Large intestine (tissue), 3 donors: Measurements from ENCODE around the gene PHKA2. TPM values are rescaled to one million over a fixed set of nuclear protein-coding genes. Genes with fewer than 3 reads are reported as not detected.
"Not testable (repeated sequence)": the region's sequence is repeated elsewhere in the genome, so short reads cannot be mapped to it uniquely, and the experiment has no call there.

Experiments used
- DNase-seq, 2 donors: peaks; one replicate each; pipeline versions ENCODE4 v3.0.0 to v3.0.0-alpha.2; 2013
- H3K27ac ChIP-seq: one replicate; pipeline ENCODE4 v1.5.1; 2013; ENCODE audit warnings: low read length
- H3K27me3 ChIP-seq: 2 replicates; pipeline ENCODE4 v1.6.1; 2013; ENCODE audit warnings: low read length; ENCODE audit not compliant: control insufficient read depth, insufficient read depth
- H3K36me3 ChIP-seq: 2 replicates; pipeline ENCODE4 v1.6.1; 2013; ENCODE audit warnings: low read length; ENCODE audit not compliant: control insufficient read depth, insufficient read depth
- H3K4me1 ChIP-seq: one replicate; pipeline ENCODE4 v1.6.1; 2013; ENCODE audit warnings: low read length; ENCODE audit not compliant: control insufficient read depth, insufficient read depth
- H3K4me3 ChIP-seq: one replicate; pipeline ENCODE4 v1.5.1; 2013; ENCODE audit warnings: low read length
- H3K9me3 ChIP-seq: one replicate; pipeline ENCODE4 v1.6.1; 2013; ENCODE audit warnings: mild to moderate bottlenecking, low read depth, low read length, moderate library complexity; ENCODE audit not compliant: control insufficient read depth
- WGBS: methylation state at CpG from one replicate; pipeline ENCODE4 v1.1.5; 2013; ENCODE audit warnings: low lambda C conversion rate; ENCODE audit not compliant: insufficient coverage; 5-methylcytosine and 5-hydroxymethylcytosine counted together
- polyA plus RNA-seq: library from polyadenylated mRNA; unstranded; fragments of 120-200 nt; gene quantifications from one replicate; pipeline ENCODE4 v1.2.1, GENCODE V29; 2013

Gene PHKA2
- polyA plus RNA-seq, 1 donor = 65.0 TPM

DNA sequence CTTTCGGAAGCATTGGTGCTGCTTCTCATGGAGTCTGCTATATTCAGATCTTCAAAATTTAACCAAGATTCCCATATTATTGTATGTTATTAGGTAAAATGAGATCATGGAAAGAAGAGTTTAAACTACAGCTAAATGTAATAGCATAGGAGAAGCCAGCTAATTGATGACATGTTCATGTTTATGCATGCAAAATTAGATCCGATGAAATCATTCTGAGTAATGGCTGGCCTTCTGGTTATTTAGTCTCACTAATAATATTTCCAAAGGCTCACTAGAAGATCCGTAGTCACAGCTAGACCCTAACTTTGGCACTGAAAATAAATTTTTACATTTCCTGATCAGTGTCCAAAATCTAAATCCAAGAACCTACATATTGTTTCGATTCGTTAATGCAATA is 19.8 kb upstream of the PHKA2 start:
- no peaks in the 10 kb centered on the region for H3K9me3 ChIP-seq
- WGBS = 100% methylated on average over 1 of the region's 5 CpGs
- no peak overlapping the region for H3K27ac ChIP-seq
- DNase-seq = no peak
- H3K27me3 ChIP-seq = no peaks in the 10 kb centered on the region
- H3K4me3 ChIP-seq = no peak overlapping the region
- H3K36me3 ChIP-seq = no peaks in the 10 kb centered on the region
- H3K4me1 ChIP-seq = no peaks in the 10 kb centered on the region

DNA sequence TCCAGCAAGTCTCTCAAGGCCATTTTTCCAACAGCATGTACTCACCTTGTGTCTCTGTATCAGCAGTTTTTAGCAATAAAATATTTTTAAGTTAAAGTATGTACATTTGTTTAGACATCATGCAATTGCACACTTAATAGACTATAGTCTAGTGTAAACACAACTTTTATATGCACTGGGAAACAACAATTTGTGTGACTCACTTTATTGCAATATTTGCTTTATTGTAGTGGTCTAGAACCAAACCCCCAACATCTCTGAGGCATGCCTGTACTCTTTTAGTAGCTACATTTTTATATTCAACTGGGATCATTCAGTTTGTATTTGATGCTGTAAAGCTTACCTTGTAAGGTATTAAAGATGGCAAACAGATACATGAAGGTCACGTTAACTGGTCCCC is 14.7 kb upstream of the PHKA2 start:
- WGBS = no CpG with 5 or more reads among the region's 1 CpG
- H3K9me3 ChIP-seq = no peaks in the 10 kb centered on the region

DNA sequence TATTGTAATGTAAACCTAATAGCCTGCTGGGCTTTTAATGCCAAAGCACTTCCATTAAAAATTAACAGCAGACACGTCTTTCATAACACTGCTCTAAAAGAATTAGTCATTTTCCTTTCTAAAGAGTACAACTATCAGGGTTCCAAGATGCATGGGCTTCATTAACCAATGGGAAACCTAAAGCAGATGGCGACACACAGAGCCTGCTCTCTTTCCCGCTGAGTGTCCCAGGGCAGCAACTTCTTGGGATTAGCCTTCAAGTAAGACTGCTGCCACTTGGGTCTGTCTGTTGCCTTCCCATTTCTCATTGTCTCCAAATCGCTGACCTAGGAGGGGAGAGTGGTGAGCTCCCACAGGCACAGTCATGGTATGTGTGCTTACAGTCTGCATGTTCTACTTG is 14.0 kb upstream of the PHKA2 start:
- no peaks in the 10 kb centered on the region for H3K9me3 ChIP-seq
- no peaks in the 10 kb centered on the region for H3K36me3 ChIP-seq
- H3K4me3 ChIP-seq = no peak overlapping the region
- no CpG with 5 or more reads among the region's 4 CpGs for WGBS
- DNase-seq = no peak
- no peaks in the 10 kb centered on the region for H3K27me3 ChIP-seq
- H3K27ac ChIP-seq = no peak overlapping the region
- no peaks in the 10 kb centered on the region for H3K4me1 ChIP-seq

More for the DNA sequence above, 14.7 kb upstream of the PHKA2 start:
- no peak overlapping the region for H3K27ac ChIP-seq
- H3K4me1 ChIP-seq = no peaks in the 10 kb centered on the region
- H3K4me3 ChIP-seq = no peak overlapping the region
- H3K27me3 ChIP-seq = no peaks in the 10 kb centered on the region
- H3K36me3 ChIP-seq = no peaks in the 10 kb centered on the region
- DNase-seq = no peak

DNA sequence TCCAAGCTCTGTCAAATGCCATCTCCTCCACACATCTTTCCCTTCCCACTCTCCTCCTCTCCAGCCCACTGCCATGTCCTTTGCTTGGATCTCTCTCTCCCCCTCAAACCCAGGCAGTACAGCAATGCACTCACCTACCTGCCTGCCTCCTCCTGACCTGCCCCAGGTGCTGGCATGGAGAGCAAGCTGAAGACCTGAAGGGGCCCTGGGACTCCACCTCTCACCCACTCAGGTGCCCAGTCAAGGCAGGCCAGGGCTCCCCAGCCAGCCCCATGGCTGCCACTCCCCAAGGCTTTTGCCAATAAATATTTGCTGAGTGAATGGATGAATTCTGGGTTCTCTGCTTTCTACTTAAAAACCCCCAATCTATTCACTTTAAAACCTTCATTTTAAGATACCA is 12.6 kb upstream of the PHKA2 start:
- Histone ChIP-seq H3K27ac (no peak overlapping the region), H3K4me3 (no peak overlapping the region), H3K27me3 (no peaks in the 10 kb centered on the region), H3K36me3 (no peaks in the 10 kb centered on the region), H3K9me3 (no peaks in the 10 kb centered on the region), H3K4me1 (no peaks in the 10 kb centered on the region)
- DNase-seq = no peak

DNA sequence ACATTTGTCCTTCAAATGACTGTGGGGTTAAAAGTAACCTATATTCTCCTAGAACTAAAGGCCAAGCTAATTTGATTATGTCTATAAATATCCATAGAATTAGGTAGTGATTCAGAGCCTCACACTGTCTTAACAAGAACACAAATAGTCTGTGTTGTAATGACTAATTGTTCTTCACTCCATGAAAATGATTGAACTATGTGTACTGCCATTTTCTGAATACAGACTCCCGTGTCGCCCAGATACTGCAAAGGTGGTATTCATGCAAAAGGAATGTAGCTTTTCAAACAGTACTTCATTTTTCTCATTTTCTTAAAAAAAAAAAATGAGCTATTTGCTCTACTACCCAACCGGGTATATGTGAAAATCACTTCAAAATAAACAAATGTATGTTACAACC is 11.3 kb upstream of the PHKA2 start:
- no peak for DNase-seq
- no peaks in the 10 kb centered on the region for H3K36me3 ChIP-seq
- no peaks in the 10 kb centered on the region for H3K4me1 ChIP-seq
- H3K9me3 ChIP-seq = no peaks in the 10 kb centered on the region
- H3K27me3 ChIP-seq = no peaks in the 10 kb centered on the region
- no peak overlapping the region for H3K4me3 ChIP-seq
- no peak overlapping the region for H3K27ac ChIP-seq
- WGBS = no CpG with 5 or more reads among the region's 3 CpGs

DNA sequence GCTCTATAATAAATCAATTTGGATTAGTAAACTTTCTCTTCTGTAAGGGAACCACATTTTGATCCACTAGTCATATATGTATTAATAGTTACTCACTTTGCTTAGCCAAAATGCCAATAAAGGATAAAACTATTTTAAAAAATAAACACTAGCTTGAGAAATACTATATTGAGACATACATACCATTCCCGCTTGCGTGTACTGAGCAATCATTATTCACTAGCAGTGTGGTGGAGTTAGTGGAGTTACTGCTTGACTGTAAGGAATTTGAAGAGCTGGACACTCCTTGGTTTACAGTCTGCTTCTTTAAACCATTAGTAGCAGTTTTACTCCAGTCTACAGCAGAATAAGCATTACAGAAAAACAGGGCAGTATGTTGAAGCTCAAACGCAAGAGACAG is 10.8 kb upstream of the PHKA2 start:
- H3K27ac ChIP-seq = no peak overlapping the region
- 80% methylated on average over 1 of the region's 3 CpGs for WGBS
- H3K27me3 ChIP-seq = no peaks in the 10 kb centered on the region
- DNase-seq = no peak
- H3K4me1 ChIP-seq = no peaks in the 10 kb centered on the region
- no peaks in the 10 kb centered on the region for H3K36me3 ChIP-seq
- no peaks in the 10 kb centered on the region for H3K9me3 ChIP-seq
- no peak overlapping the region for H3K4me3 ChIP-seq

DNA sequence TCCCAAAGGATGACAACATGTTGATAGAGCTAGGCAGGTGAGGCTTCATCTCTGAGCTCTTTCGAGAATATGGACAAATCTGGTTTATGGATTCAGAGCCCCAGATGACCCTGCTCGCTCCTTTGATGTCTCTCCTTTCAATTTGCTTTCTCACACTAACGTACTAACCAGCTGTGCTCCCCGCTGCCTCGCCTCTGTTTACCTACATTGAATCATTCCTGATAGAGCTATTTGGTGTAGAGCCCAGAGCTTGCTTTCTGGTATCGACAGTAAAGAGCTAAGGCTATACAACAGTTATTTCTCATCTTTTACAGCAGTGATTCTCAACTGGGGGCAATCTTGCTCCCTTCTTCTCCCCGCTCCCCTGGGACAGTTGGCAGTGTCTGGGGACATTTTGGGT is 8.9 kb upstream of the PHKA2 start:
- Histone ChIP-seq H3K27me3 (no peaks in the 10 kb centered on the region), H3K4me1 (no peaks in the 10 kb centered on the region), H3K36me3 (no peaks in the 10 kb centered on the region), H3K4me3 (no peak overlapping the region), H3K9me3 (no peaks in the 10 kb centered on the region), H3K27ac (no peak overlapping the region)
- DNase-seq = peak in 1 of 2 donors; percentile 27
- WGBS = no CpG with 5 or more reads among the region's 7 CpGs

DNA sequence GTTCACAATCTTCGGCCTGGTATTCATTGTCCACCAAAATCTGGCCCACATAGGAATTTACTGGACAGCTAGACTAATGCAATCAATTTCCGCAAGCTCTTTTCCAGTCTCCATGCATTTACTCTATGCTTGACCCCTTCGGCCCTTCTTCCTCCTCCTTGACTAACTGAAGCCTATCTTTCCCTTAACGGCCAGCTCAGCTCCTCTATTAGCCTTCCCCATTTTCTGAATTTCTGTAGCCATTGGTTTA is 1.2 kb upstream of the PHKA2 start:
- DNase-seq = no peak
- WGBS = 0% methylated on average over 1 of the region's 4 CpGs
- peak overlapping the region; percentile 92 for H3K27ac ChIP-seq
- H3K4me3 ChIP-seq = peak overlapping the region; percentile 86
- H3K36me3 ChIP-seq = no peaks in the 10 kb centered on the region
- no peaks in the 10 kb centered on the region for H3K27me3 ChIP-seq
- H3K9me3 ChIP-seq = no peaks in the 10 kb centered on the region
- H3K4me1 ChIP-seq = peaks cover 7% of the 10 kb centered on the region

DNA sequence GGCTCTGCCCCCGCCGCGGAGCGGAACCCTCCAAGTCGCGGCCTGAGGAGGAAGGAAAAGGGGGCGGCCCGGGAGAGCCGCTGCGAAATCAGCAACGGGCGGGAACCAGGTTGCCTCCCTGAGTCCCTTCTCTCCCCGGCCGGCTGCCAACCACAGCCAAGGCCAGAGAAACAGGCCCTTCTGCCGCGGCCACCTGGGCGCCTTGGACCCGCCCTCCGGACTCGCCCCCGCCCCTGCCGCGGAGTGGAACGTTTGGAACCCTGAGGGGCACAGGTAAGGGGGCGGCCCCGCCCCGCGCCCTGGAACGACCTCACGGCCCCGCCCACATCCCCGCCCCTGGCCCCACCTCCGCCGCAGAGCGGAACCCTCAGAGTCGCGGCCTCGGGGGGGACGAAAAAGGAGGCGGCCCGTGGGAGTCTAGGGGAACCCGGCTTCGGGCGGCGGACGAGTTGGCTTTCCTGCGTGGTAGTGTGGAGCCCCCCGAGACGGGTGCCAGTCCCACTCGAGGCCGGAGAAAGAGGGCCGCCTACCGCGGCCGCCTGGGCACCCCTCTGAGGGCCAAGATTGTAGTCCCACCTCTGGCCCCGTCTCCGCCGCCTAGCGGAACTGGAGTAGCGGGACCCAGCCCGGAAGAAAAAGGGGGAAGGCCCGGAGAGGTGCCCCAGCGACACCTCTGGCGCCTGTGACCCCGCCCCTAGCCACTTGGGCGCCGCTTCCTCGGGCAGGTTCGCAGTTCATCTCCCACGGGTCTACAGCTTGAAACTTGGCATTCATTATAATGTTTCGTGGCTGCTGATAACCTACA is 669 bp upstream of the PHKA2 start:
- no CpG with 5 or more reads among the region's 71 CpGs for WGBS
- peak; percentile 70 to 87 for DNase-seq

DNA sequence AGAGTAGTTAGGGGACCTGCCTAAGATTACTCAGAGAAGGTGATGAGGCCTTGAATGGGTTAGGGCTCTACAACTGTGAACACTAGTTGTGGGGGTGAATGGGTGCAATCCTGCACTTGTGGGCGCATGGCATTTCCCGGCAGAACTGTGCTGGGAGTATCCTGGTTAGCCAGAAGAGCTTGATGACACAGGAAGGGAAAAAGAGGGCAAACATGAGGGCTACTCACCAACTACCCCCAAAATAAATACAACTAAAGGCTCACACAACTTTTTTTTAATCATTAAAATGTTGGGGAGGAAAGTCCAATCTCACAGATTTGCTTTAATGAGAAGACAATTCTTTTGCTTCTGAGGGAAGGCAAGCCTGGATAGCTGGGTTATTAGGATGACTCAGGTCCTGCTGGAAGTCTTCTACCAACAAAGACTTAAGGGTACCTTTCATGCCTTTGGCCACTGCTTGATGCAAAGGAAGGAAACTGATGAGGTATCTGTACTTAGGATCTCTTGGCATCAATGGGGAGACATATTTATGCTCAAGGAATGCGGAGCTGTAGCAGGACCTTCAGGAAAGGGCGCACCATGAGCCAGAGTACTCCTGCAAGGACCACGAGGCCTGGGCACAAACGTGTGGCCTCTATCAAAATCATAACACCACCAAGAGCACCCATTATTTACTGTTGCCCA is 2.6 kb downstream of the PHKA2 start:
- Histone ChIP-seq H3K9me3 (no peaks in the 10 kb centered on the region), H3K36me3 (no peaks in the 10 kb centered on the region), H3K4me3 (no peak overlapping the region), H3K4me1 (peaks cover 7% of the 10 kb centered on the region), H3K27me3 (no peaks in the 10 kb centered on the region), H3K27ac (peak overlapping the region; percentile 28)
- peak in 1 of 2 donors; percentile 11 for DNase-seq
- no CpG with 5 or more reads among the region's 6 CpGs for WGBS

More for the DNA sequence above, 669 bp upstream of the PHKA2 start:
- Histone ChIP-seq H3K36me3 (no peaks in the 10 kb centered on the region), H3K4me1 (peaks cover 7% of the 10 kb centered on the region), H3K27ac (peak overlapping the region; percentile 92), H3K27me3 (no peaks in the 10 kb centered on the region), H3K4me3 (peak overlapping the region; percentile 86), H3K9me3 (no peaks in the 10 kb centered on the region)

DNA sequence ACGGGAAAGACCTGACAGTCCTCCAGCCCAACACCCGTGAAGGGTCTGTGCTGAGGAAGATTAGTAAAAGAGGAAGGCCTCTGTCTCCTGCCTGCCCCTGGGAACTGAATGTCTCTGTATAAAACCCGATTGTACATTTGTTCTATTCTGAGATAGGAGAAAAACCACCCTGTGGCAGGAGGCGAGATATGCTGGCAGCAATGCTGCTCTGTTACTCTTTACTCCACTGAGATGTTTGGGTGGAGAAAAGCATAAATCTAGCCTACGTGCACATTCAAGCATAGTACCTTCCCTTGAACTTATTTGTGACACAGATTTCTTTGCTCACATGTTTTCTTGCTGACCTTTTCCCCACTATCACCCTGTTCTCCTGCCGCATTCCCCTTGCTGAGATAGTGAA is 3.7 kb downstream of the PHKA2 start:
- DNase-seq = peak in 1 of 2 donors; percentile 16
- H3K36me3 ChIP-seq, H3K4me3 ChIP-seq, H3K9me3 ChIP-seq, H3K27me3 ChIP-seq, H3K4me1 ChIP-seq: not testable (repeated sequence)
- peak overlapping the region; percentile 28 for H3K27ac ChIP-seq
- WGBS = no CpG with 5 or more reads among the region's 6 CpGs
